ENCODE results near the gene C1orf53.

C1orf53 gene

DNA sequence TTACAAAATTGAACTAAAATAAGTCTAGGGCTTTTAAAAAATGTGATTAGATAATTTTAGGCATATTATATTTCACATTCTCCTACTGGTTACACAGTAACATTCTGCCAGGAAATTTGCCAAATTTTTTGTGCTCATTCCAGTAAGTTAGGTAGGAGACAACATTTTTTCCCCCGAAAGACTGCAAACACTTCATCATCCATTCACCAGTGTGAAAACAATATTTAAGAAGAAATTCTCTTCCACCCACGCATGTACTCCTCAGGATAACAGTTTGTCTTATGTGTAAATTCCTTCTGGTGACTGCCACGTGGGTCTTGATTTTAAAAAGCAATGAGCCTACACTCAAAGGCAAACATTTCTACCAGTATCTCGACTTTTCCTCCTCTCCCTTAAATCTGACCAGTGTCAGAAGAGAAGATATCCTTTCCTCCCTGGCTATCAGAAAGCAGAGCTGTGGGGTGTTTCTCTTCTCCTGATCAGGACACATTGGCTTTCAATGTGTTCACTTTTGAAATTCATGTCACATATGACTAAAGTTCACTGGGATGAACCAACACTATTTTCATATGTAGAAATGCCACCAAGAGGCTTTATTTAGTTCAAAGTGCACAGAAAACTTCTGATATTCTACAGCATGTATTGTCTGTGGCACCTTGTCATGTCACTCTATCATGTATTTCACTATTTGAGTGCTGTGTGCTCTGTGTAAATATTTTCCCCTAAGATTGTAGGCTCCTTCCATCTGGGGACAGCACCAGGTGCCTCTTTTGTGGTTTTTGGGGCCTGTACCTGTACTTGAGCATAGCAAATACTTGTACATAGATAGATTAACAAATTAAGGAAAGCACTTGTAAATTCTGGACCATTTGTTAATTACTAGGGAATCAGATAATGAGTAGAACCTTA, 53.3 kb downstream of the C1orf53 start:
- peak; percentile 58 for DNase-seq (ENCODE audit: low read depth, low spot score)
